ENCODE results near the gene PRDM16.

Gene PRDM16

GRCh38 chr1:3436901-3437300 is 367.9 kb downstream of the PRDM16 start:
- Histone ChIP-seq H3K4me3 (ENCODE audit: low read depth, low read length) (no peak overlapping the region), H3K9me3 (ENCODE audit: severe bottlenecking) (no peaks in the 10 kb centered on the region), H3K27me3 (ENCODE audit: insufficient read depth, low read depth, severe bottlenecking) (no peaks in the 10 kb centered on the region), H3K27ac (no peak overlapping the region), H3K36me3 (no peaks in the 10 kb centered on the region)
- no peak for DNase-seq
- TF ChIP-seq CTCF (IDR thresholded peaks at IDR 0.05; ENCODE audit: low read depth, low read length), result no peak

GRCh38 chr1:3438661-3439180 is 369.7 kb downstream of the PRDM16 start:
- H3K4me3 ChIP-seq (ENCODE audit: low read depth, low read length), result no peak overlapping the region
- TF ChIP-seq CTCF (IDR thresholded peaks at IDR 0.05; ENCODE audit: low read depth, low read length), result no peak
- DNase-seq, result no peak
- no peak overlapping the region for H3K27ac ChIP-seq
- H3K9me3 ChIP-seq (ENCODE audit: severe bottlenecking), result no peaks in the 10 kb centered on the region
- H3K36me3 ChIP-seq, result no peaks in the 10 kb centered on the region
- H3K27me3 ChIP-seq (ENCODE audit: insufficient read depth, low read depth, severe bottlenecking), result no peaks in the 10 kb centered on the region

GRCh38 chr1:3439346-3440299 is 370.6 kb downstream of the PRDM16 start:
- H3K36me3 ChIP-seq, result no peaks in the 10 kb centered on the region
- no peak for DNase-seq
- H3K27me3 ChIP-seq (ENCODE audit: insufficient read depth, low read depth, severe bottlenecking), result no peaks in the 10 kb centered on the region
- TF ChIP-seq CTCF (IDR thresholded peaks at IDR 0.05; ENCODE audit: low read depth, low read length), result no peak
- no peak overlapping the region for H3K27ac ChIP-seq
- no peak overlapping the region for H3K4me3 ChIP-seq (ENCODE audit: low read depth, low read length)
- no peaks in the 10 kb centered on the region for H3K9me3 ChIP-seq (ENCODE audit: severe bottlenecking)

- no peaks in the 10 kb centered on the region for H3K9me3 ChIP-seq (ENCODE audit: severe bottlenecking)
- DNase-seq, result no peak
- TF ChIP-seq CTCF (IDR thresholded peaks at IDR 0.05; ENCODE audit: low read depth, low read length), result no peak
- H3K27me3 ChIP-seq (ENCODE audit: insufficient read depth, low read depth, severe bottlenecking), result no peaks in the 10 kb centered on the region
- H3K36me3 ChIP-seq, result no peaks in the 10 kb centered on the region
- no peak overlapping the region for H3K4me3 ChIP-seq (ENCODE audit: low read depth, low read length)
- no peak overlapping the region for H3K27ac ChIP-seq
These were observed 371.3 kb downstream of the PRDM16 start for GRCh38 chr1:3440300-3440681.

GRCh38 chr1:3440711-3441409 is 371.9 kb downstream of the PRDM16 start:
- H3K36me3 ChIP-seq, result no peaks in the 10 kb centered on the region
- no peak overlapping the region for H3K4me3 ChIP-seq (ENCODE audit: low read depth, low read length)
- no peaks in the 10 kb centered on the region for H3K9me3 ChIP-seq (ENCODE audit: severe bottlenecking)
- H3K27ac ChIP-seq, result no peak overlapping the region
- no peak for DNase-seq
- no peaks in the 10 kb centered on the region for H3K27me3 ChIP-seq (ENCODE audit: insufficient read depth, low read depth, severe bottlenecking)
- TF ChIP-seq CTCF (IDR thresholded peaks at IDR 0.05; ENCODE audit: low read depth, low read length), result no peak

Measured in WERI-Rb-1 (cell line).